Endothelial cell of umbilical vein (primary cell): ENCODE measurements around the gene TMEM144. TPM values are rescaled to one million over a fixed set of nuclear protein-coding genes. Genes with fewer than 3 reads are reported as not detected.

Experiments
- BruUV-seq: library from RNA; stranded (reverse); fragments of 400-500 nt; replicated peaks from 2 replicates; lab custom pipeline; 2021; lab: Mats Ljungman, UMichigan
- CTCF ChIA-PET: fragments of 300-600, 350-600 bp; sonication (Branson Sonifier 250); formaldehyde crosslinking; loops from one replicate; lab custom pipeline; 2021; ENCODE audit warnings: antibody characterized with exemption, inconsistent platforms; lab: Charles Lee
- POLR2A ChIA-PET: fragments of 300-600, 350-600 bp; sonication (Branson Sonifier 250); formaldehyde crosslinking; loops from one replicate; lab custom pipeline; 2021; ENCODE audit warnings: antibody characterized with exemption, inconsistent platforms; lab: Charles Lee
- DNase-seq: peaks from one replicate; pipeline ENCODE4 v3.0.0-alpha.2; 2011; ENCODE audit warnings: low read depth, low spot score
- FAIRE-seq: peaks from 2 replicates; lab custom pipeline; 2011; peaks lifted over from hg19 to GRCh38; lab: Jason Lieb, UNC
- H2AFZ ChIP-seq: 2 replicates; pipeline ENCODE4 v1.6.0; 2012; ENCODE audit warnings: low read depth, low read length, control low read depth, inconsistent platforms
- H3K27ac ChIP-seq: 2 replicates; pipeline ENCODE4 v1.5.1; 2011; ENCODE audit warnings: low read depth, mild to moderate bottlenecking, control low read depth, low read length, moderate library complexity; ENCODE audit not compliant: insufficient read depth
- H3K27me3 ChIP-seq, 2 experiments: 2 replicates each; pipeline versions ENCODE4 v1.6.0 to v1.6.1; 2011; ENCODE audit warnings: low read length in 2 of 2, mixed read lengths in 1 of 2; ENCODE audit not compliant: control insufficient read depth in 2 of 2, insufficient read depth in 2 of 2
- H3K36me3 ChIP-seq, 2 experiments: 2 replicates in 1 of 2; 3 replicates in 1 of 2; pipeline ENCODE4 v1.5.1; 2011; ENCODE audit warnings: low read length in 2 of 2, mild to moderate bottlenecking in 1 of 2, moderate library complexity in 1 of 2; ENCODE audit not compliant: control insufficient read depth in 2 of 2, insufficient read depth in 2 of 2; ENCODE audit errors: extremely low read depth in 1 of 2
- H3K4me1 ChIP-seq: 3 replicates; pipeline ENCODE4 v1.5.1; 2011; ENCODE audit warnings: mild to moderate bottlenecking, low read length; ENCODE audit not compliant: control insufficient read depth, insufficient read depth; ENCODE audit errors: extremely low read depth
- H3K4me2 ChIP-seq: 2 replicates; pipeline ENCODE4 v1.6.1; 2011; ENCODE audit warnings: low read length, control low read depth, mixed read lengths; ENCODE audit not compliant: insufficient read depth
- H3K4me3 ChIP-seq, 3 experiments: fragments of 200-600 bp in 1 of 3; sonication (generic), shearing (Covaris generic) in 1 of 3; replicated peaks in 1 of 3; 2 replicates each; pipeline ENCODE4 v1.5.1; 2011 to 2016; ENCODE audit warnings: control low read depth in 3 of 3, low read length in 3 of 3, mild to moderate bottlenecking in 2 of 3, inconsistent platforms in 1 of 3, low read depth in 1 of 3, moderate library complexity in 1 of 3; ENCODE audit not compliant: insufficient read depth in 1 of 3
- H3K79me2 ChIP-seq: 2 replicates; pipeline ENCODE4 v1.6.0; 2012; ENCODE audit warnings: low read length, inconsistent platforms; ENCODE audit not compliant: control insufficient read depth, insufficient read depth
- H3K9ac ChIP-seq: replicated peaks from 2 replicates; pipeline ENCODE3; 2011; ENCODE audit warnings: low read length, control low read depth; ENCODE audit not compliant: insufficient read depth; ENCODE audit errors: extremely low read depth
- H3K9me1 ChIP-seq: replicated peaks from 3 replicates; pipeline ENCODE4 v1.6.0; 2011; ENCODE audit warnings: mild to moderate bottlenecking, low read length; ENCODE audit not compliant: control insufficient read depth, insufficient read depth; ENCODE audit errors: extremely low read depth
- H3K9me3 ChIP-seq: replicated peaks from 2 replicates; pipeline ENCODE4 v1.5.1; 2012; ENCODE audit warnings: low read length, inconsistent platforms; ENCODE audit not compliant: control insufficient read depth, insufficient read depth
- H4K20me1 ChIP-seq: replicated peaks from 2 replicates; pipeline ENCODE3; 2011; ENCODE audit warnings: mild to moderate bottlenecking, low read length; ENCODE audit not compliant: control insufficient read depth, insufficient read depth; ENCODE audit errors: extremely low read depth
- CTCF ChIP-seq, 2 donors: IDR thresholded peaks; 1 replicate in 1 of 2; 2 replicates in 1 of 2; pipeline ENCODE4 v1.5.1; 2011; ENCODE audit warnings: low read length in 2 of 2, mild to moderate bottlenecking in 2 of 2, moderate library complexity in 2 of 2, control low read depth in 1 of 2, inconsistent platforms in 1 of 2, low read depth in 1 of 2; ENCODE audit not compliant: insufficient read depth in 1 of 2; ENCODE audit errors: extremely low read depth in 1 of 2
- EZH2 ChIP-seq: IDR thresholded peaks from 2 replicates; pipeline ENCODE4 v1.6.1; 2012; ENCODE audit warnings: borderline replicate concordance, low read depth, mild to moderate bottlenecking, moderate library complexity, low read length, inconsistent platforms; ENCODE audit not compliant: severe bottlenecking
- FOS ChIP-seq: IDR thresholded peaks from 2 replicates; pipeline ENCODE4 v1.6.1; 2011; ENCODE audit warnings: mild to moderate bottlenecking, low read length, moderate library complexity, borderline replicate concordance; ENCODE audit not compliant: insufficient read depth
- GATA2 ChIP-seq: IDR thresholded peaks from 2 replicates; pipeline ENCODE4 v1.7.0; 2011; ENCODE audit warnings: low read depth, mild to moderate bottlenecking, moderate library complexity, mixed read lengths, low read length; ENCODE audit not compliant: insufficient read length, insufficient read depth
- JUN ChIP-seq: IDR thresholded peaks from 2 replicates; pipeline ENCODE4 v1.6.1; 2011; ENCODE audit warnings: borderline replicate concordance, low read depth; ENCODE audit not compliant: insufficient read length, insufficient read depth
- MYC ChIP-seq: IDR thresholded peaks from one replicate; pipeline ENCODE4 v1.6.1; 2011; ENCODE audit warnings: mild to moderate bottlenecking, low read depth, low read length
- POLR2AphosphoS5 ChIP-seq: IDR thresholded peaks from 2 replicates; pipeline ENCODE4 v1.6.1; 2012; ENCODE audit warnings: low read depth, mild to moderate bottlenecking, control low read depth, low read length, moderate library complexity; ENCODE audit not compliant: insufficient read depth
- dilution Hi-C: fragments of 300-500 bp; cut with MboI; formaldehyde crosslinking; loops from one replicate; pipeline ENCODE4 v1.15.0; 2019; ENCODE audit warnings: low sequenced_read_pairs; ENCODE audit not compliant: extremely low pct_ligation_motif_present
- intact Hi-C: fragments of 100-400 bp; cut with micrococcal nuclease; formaldehyde crosslinking; loops from one replicate; pipeline ENCODE4 v1.10.0; 2022
- polyA plus RNA-seq, 4 experiments: library from polyadenylated mRNA; depleted of rRNA in 3 of 4; stranded (reverse) in 3 of 4; unstranded in 1 of 4; fragments of >200 nt; gene quantifications; 2 replicates each; pipeline versions ENCODE4 v1.2.1 to v1.2.3, GENCODE V29; 2011 to 2012; ENCODE audit warnings: missing spikeins in 1 of 4
- total RNA-seq: library from RNA; stranded (reverse); gene quantifications from 2 replicates; pipeline ENCODE4 v1.2.3, GENCODE V29; 2021

TMEM144 gene
- total and polyA plus RNA-seq, 2 donors (not counting 3 experiments of a cell fraction or from before 2014, with no cell fraction given): 10.5 to 23.0 TPM

DNA sequence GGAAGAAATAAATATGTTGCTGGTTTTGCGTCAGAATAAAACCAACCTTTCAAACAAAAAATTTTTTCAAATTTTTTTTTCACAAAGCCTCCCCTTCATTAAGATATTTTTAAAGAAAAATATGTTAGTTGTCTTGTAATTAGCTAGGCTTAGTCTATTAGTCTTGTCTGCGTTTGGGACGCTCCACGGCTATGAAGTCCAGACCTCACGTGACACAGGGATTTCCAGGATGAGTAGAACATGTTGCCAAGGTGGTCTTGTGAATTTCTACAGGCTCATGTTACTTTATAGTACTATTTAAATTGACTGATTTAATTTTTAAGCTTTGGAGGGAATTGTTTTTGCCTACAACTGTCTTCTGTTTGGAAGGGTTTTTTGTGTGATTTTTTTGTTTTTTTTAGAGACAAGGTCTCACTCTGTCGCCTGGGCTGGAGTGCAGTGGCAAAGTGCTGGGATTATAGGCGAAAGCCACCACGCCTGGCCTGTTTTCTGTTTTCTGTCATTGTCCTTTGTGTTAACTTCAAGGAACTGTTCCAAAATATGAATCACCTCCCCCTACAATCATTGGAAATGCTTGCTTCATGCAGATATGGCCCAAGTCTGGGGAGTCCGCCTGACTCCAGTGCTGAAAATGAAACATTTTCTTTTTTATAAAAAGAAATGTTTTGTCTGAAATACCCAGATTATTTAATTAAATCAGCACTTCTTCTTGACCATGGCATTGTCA, 26.2 kb downstream of the TMEM144 start:
- peak; percentile 21 for DNase-seq
- Histone ChIP-seq H3K4me1 (no peaks in the 10 kb centered on the region), H3K4me3 (no peak overlapping the region), H3K4me2 (no peak overlapping the region), H3K9me1 (no peaks in the 10 kb centered on the region), H3K27ac (no peak overlapping the region), H3K36me3 (peaks cover 0 to 9% of the 10 kb centered on the region in 2 experiments), H3K79me2 (no peaks in the 10 kb centered on the region), H2AFZ (no peak overlapping the region), H3K27me3 (no peaks in the 10 kb centered on the region), H3K9me3 (no peaks in the 10 kb centered on the region), H4K20me1 (no peaks in the 10 kb centered on the region), H3K9ac (no peak overlapping the region)
- TF ChIP-seq POLR2AphosphoS5 (no peak), JUN (no peak), EZH2 (no peak), MYC (no peak), FOS (no peak), CTCF (IDR thresholded peaks at IDR 0.05; ENCODE audit: extremely low read depth in 1 of 2, insufficient read depth in 1 of 2, low read depth in 1 of 2, low read length in 2 of 2) (no peak), GATA2 (no peak)
- intact Hi-C loops: no loop called here
- BruUV-seq: no TSS peak
- dilution Hi-C loops: no loop called here
- ChIA-PET POLR2A (no interaction called here), CTCF (no interaction called here)
- no peak for FAIRE-seq
